Measurements from ENCODE around the gene SRPX2. TPM values are rescaled to one million over a fixed set of nuclear protein-coding genes. Genes with fewer than 3 reads are reported as not detected.
A peak's percentile ranks its signal among the peaks of the same experiment; 100 is the strongest.

SRPX2 gene
- polyA plus RNA-seq, 2 donors, result 16.0 to 39.7 TPM

GRCh38 chrX:100663642-100664041, 19.6 kb downstream of the SRPX2 start:
- Histone ChIP-seq H3K4me3 (ENCODE audit: low read depth in 1 of 2, low read length in 2 of 2) (no peak overlapping the region), H3K4me1 (ENCODE audit: control insufficient read depth in 2 of 2, insufficient read depth in 2 of 2, low read length in 1 of 2) (no peaks in the 10 kb centered on the region), H3K9me3 (ENCODE audit: control insufficient read depth in 2 of 2, insufficient read depth in 1 of 2, low read depth in 1 of 2, low read length in 1 of 2) (no peaks in the 10 kb centered on the region), H3K27ac (ENCODE audit: low read depth in 2 of 2, low read length in 1 of 2) (peak overlapping the region in 1 of 2 donors; percentile 27), H3K27me3 (ENCODE audit: control insufficient read depth in 1 of 2, insufficient read depth in 2 of 2, low read length in 2 of 2) (peaks cover 0 to 3% of the 10 kb centered on the region in 2 donors), H3K36me3 (ENCODE audit: control insufficient read depth in 2 of 2, insufficient read depth in 2 of 2, low read length in 1 of 2) (no peaks in the 10 kb centered on the region)
- WGBS, 2 donors, result 33 to 36% methylated on average over 2 of the region's 2 CpGs

- H3K9me3 ChIP-seq (ENCODE audit: control insufficient read depth in 2 of 2, insufficient read depth in 1 of 2, low read depth in 1 of 2, low read length in 1 of 2), result no peaks in the 10 kb centered on the region
- H3K27ac ChIP-seq (ENCODE audit: low read depth in 2 of 2, low read length in 1 of 2), result peak overlapping the region in 1 of 2 donors; percentile 15
- WGBS, 2 donors, result 59 to 72% methylated on average over 3 of the region's 3 CpGs
- H3K27me3 ChIP-seq (ENCODE audit: control insufficient read depth in 1 of 2, insufficient read depth in 2 of 2, low read length in 2 of 2), result peaks cover 0 to 2% of the 10 kb centered on the region in 2 donors
- H3K4me3 ChIP-seq (ENCODE audit: low read depth in 1 of 2, low read length in 2 of 2), result no peak overlapping the region
- no peaks in the 10 kb centered on the region for H3K4me1 ChIP-seq (ENCODE audit: control insufficient read depth in 2 of 2, insufficient read depth in 2 of 2, low read length in 1 of 2)
- H3K36me3 ChIP-seq (ENCODE audit: control insufficient read depth in 2 of 2, insufficient read depth in 2 of 2, low read length in 1 of 2), result no peaks in the 10 kb centered on the region
Measured at GRCh38 chrX:100672966-100673365, 29.0 kb downstream of the SRPX2 start.

GRCh38 chrX:100673397-100673953, 29.5 kb downstream of the SRPX2 start:
- Histone ChIP-seq H3K27ac (ENCODE audit: low read depth in 2 of 2, low read length in 1 of 2) (peak overlapping the region in 1 of 2 donors; percentile 35), H3K4me3 (ENCODE audit: low read depth in 1 of 2, low read length in 2 of 2) (no peak overlapping the region), H3K36me3 (ENCODE audit: control insufficient read depth in 2 of 2, insufficient read depth in 2 of 2, low read length in 1 of 2) (no peaks in the 10 kb centered on the region), H3K9me3 (ENCODE audit: control insufficient read depth in 2 of 2, insufficient read depth in 1 of 2, low read depth in 1 of 2, low read length in 1 of 2) (no peaks in the 10 kb centered on the region), H3K4me1 (ENCODE audit: control insufficient read depth in 2 of 2, insufficient read depth in 2 of 2, low read length in 1 of 2) (no peaks in the 10 kb centered on the region), H3K27me3 (ENCODE audit: control insufficient read depth in 1 of 2, insufficient read depth in 2 of 2, low read length in 2 of 2) (peaks cover 0 to 2% of the 10 kb centered on the region in 2 donors)
- WGBS, 2 donors, result 61 to 78% methylated on average over 3 of the region's 3 CpGs

- Histone ChIP-seq H3K4me3 (ENCODE audit: low read depth in 1 of 2, low read length in 2 of 2) (no peak overlapping the region), H3K27ac (ENCODE audit: low read depth in 2 of 2, low read length in 1 of 2) (no peak overlapping the region), H3K36me3 (ENCODE audit: control insufficient read depth in 2 of 2, insufficient read depth in 2 of 2, low read length in 1 of 2) (no peaks in the 10 kb centered on the region), H3K27me3 (ENCODE audit: control insufficient read depth in 1 of 2, insufficient read depth in 2 of 2, low read length in 2 of 2) (no peaks in the 10 kb centered on the region), H3K4me1 (ENCODE audit: control insufficient read depth in 2 of 2, insufficient read depth in 2 of 2, low read length in 1 of 2) (no peaks in the 10 kb centered on the region), H3K9me3 (ENCODE audit: control insufficient read depth in 2 of 2, insufficient read depth in 1 of 2, low read depth in 1 of 2, low read length in 1 of 2) (no peaks in the 10 kb centered on the region)
- WGBS, 2 donors, result 55 to 78% methylated on average over 2 of the region's 2 CpGs
Measured at GRCh38 chrX:100674705-100675104, 30.7 kb downstream of the SRPX2 start.

- H3K27me3 ChIP-seq (ENCODE audit: control insufficient read depth in 1 of 2, insufficient read depth in 2 of 2, low read length in 2 of 2), result no peaks in the 10 kb centered on the region
Measured at GRCh38 chrX:100677611-100678181, 33.7 kb downstream of the SRPX2 start.

GRCh38 chrX:100680756-100681155, 36.8 kb downstream of the SRPX2 start:
- H3K27ac ChIP-seq (ENCODE audit: low read depth in 2 of 2, low read length in 1 of 2), result no peak overlapping the region
- no peaks in the 10 kb centered on the region for H3K36me3 ChIP-seq (ENCODE audit: control insufficient read depth in 2 of 2, insufficient read depth in 2 of 2, low read length in 1 of 2)
- H3K4me3 ChIP-seq (ENCODE audit: low read depth in 1 of 2, low read length in 2 of 2), result no peak overlapping the region
- H3K27me3 ChIP-seq (ENCODE audit: control insufficient read depth in 1 of 2, insufficient read depth in 2 of 2, low read length in 2 of 2), result no peaks in the 10 kb centered on the region
- H3K4me1 ChIP-seq (ENCODE audit: control insufficient read depth in 2 of 2, insufficient read depth in 2 of 2, low read length in 1 of 2), result no peaks in the 10 kb centered on the region
- no peaks in the 10 kb centered on the region for H3K9me3 ChIP-seq (ENCODE audit: control insufficient read depth in 2 of 2, insufficient read depth in 1 of 2, low read depth in 1 of 2, low read length in 1 of 2)
- 43 to 51% methylated on average over 2 of the region's 2 CpGs for WGBS, 2 donors

More at GRCh38 chrX:100677611-100678181, 33.7 kb downstream of the SRPX2 start:
- Histone ChIP-seq H3K36me3 (ENCODE audit: control insufficient read depth in 2 of 2, insufficient read depth in 2 of 2, low read length in 1 of 2) (no peaks in the 10 kb centered on the region), H3K27ac (ENCODE audit: low read depth in 2 of 2, low read length in 1 of 2) (no peak overlapping the region), H3K9me3 (ENCODE audit: control insufficient read depth in 2 of 2, insufficient read depth in 1 of 2, low read depth in 1 of 2, low read length in 1 of 2) (no peaks in the 10 kb centered on the region), H3K4me3 (ENCODE audit: low read depth in 1 of 2, low read length in 2 of 2) (no peak overlapping the region), H3K4me1 (ENCODE audit: control insufficient read depth in 2 of 2, insufficient read depth in 2 of 2, low read length in 1 of 2) (no peaks in the 10 kb centered on the region)
- 62 to 68% methylated on average over 5 of the region's 5 CpGs for WGBS, 2 donors

GRCh38 chrX:100681599-100681998, 37.6 kb downstream of the SRPX2 start:
- no peaks in the 10 kb centered on the region for H3K9me3 ChIP-seq (ENCODE audit: control insufficient read depth in 2 of 2, insufficient read depth in 1 of 2, low read depth in 1 of 2, low read length in 1 of 2)
- no peaks in the 10 kb centered on the region for H3K4me1 ChIP-seq (ENCODE audit: control insufficient read depth in 2 of 2, insufficient read depth in 2 of 2, low read length in 1 of 2)
- no peak overlapping the region for H3K4me3 ChIP-seq (ENCODE audit: low read depth in 1 of 2, low read length in 2 of 2)
- H3K27me3 ChIP-seq (ENCODE audit: control insufficient read depth in 1 of 2, insufficient read depth in 2 of 2, low read length in 2 of 2), result no peaks in the 10 kb centered on the region
- H3K27ac ChIP-seq (ENCODE audit: low read depth in 2 of 2, low read length in 1 of 2), result no peak overlapping the region
- 65 to 84% methylated on average over 3 of the region's 3 CpGs for WGBS, 2 donors
- H3K36me3 ChIP-seq (ENCODE audit: control insufficient read depth in 2 of 2, insufficient read depth in 2 of 2, low read length in 1 of 2), result no peaks in the 10 kb centered on the region

GRCh38 chrX:100682939-100683338, 38.9 kb downstream of the SRPX2 start:
- 87 to 94% methylated on average over 8 of the region's 8 CpGs for WGBS, 2 donors
- no peak overlapping the region for H3K27ac ChIP-seq (ENCODE audit: low read depth in 2 of 2, low read length in 1 of 2)
- no peaks in the 10 kb centered on the region for H3K27me3 ChIP-seq (ENCODE audit: control insufficient read depth in 1 of 2, insufficient read depth in 2 of 2, low read length in 2 of 2)

GRCh38 chrX:100685284-100685996, 41.4 kb downstream of the SRPX2 start:
- Histone ChIP-seq H3K36me3 (ENCODE audit: control insufficient read depth in 2 of 2, insufficient read depth in 2 of 2, low read length in 1 of 2) (no peaks in the 10 kb centered on the region), H3K4me1 (ENCODE audit: control insufficient read depth in 2 of 2, insufficient read depth in 2 of 2, low read length in 1 of 2) (no peaks in the 10 kb centered on the region), H3K27me3 (ENCODE audit: control insufficient read depth in 1 of 2, insufficient read depth in 2 of 2, low read length in 2 of 2) (no peaks in the 10 kb centered on the region), H3K27ac (ENCODE audit: low read depth in 2 of 2, low read length in 1 of 2) (no peak overlapping the region), H3K9me3 (ENCODE audit: control insufficient read depth in 2 of 2, insufficient read depth in 1 of 2, low read depth in 1 of 2, low read length in 1 of 2) (no peaks in the 10 kb centered on the region), H3K4me3 (ENCODE audit: low read depth in 1 of 2, low read length in 2 of 2) (no peak overlapping the region)
- 27 to 29% methylated on average over 5 of the region's 5 CpGs for WGBS, 2 donors

More at GRCh38 chrX:100682939-100683338, 38.9 kb downstream of the SRPX2 start:
- H3K36me3 ChIP-seq (ENCODE audit: control insufficient read depth in 2 of 2, insufficient read depth in 2 of 2, low read length in 1 of 2), result no peaks in the 10 kb centered on the region
- H3K4me3 ChIP-seq (ENCODE audit: low read depth in 1 of 2, low read length in 2 of 2), result no peak overlapping the region
- H3K9me3 ChIP-seq (ENCODE audit: control insufficient read depth in 2 of 2, insufficient read depth in 1 of 2, low read depth in 1 of 2, low read length in 1 of 2), result no peaks in the 10 kb centered on the region
- no peaks in the 10 kb centered on the region for H3K4me1 ChIP-seq (ENCODE audit: control insufficient read depth in 2 of 2, insufficient read depth in 2 of 2, low read length in 1 of 2)

GRCh38 chrX:100685997-100686305, 42.0 kb downstream of the SRPX2 start:
- Histone ChIP-seq H3K27me3 (ENCODE audit: control insufficient read depth in 1 of 2, insufficient read depth in 2 of 2, low read length in 2 of 2) (no peaks in the 10 kb centered on the region), H3K27ac (ENCODE audit: low read depth in 2 of 2, low read length in 1 of 2) (no peak overlapping the region), H3K4me1 (ENCODE audit: control insufficient read depth in 2 of 2, insufficient read depth in 2 of 2, low read length in 1 of 2) (no peaks in the 10 kb centered on the region), H3K4me3 (ENCODE audit: low read depth in 1 of 2, low read length in 2 of 2) (no peak overlapping the region), H3K9me3 (ENCODE audit: control insufficient read depth in 2 of 2, insufficient read depth in 1 of 2, low read depth in 1 of 2, low read length in 1 of 2) (no peaks in the 10 kb centered on the region), H3K36me3 (ENCODE audit: control insufficient read depth in 2 of 2, insufficient read depth in 2 of 2, low read length in 1 of 2) (no peaks in the 10 kb centered on the region)
- 13 to 25% methylated on average over 1 of the region's 1 CpG for WGBS, 2 donors
